ENCODE results near the gene JAM3. TPM values are rescaled to one million over a fixed set of nuclear protein-coding genes. Genes with fewer than 3 reads are reported as not detected.

The JAM3 gene
- total and polyA plus RNA-seq, 9 of the 15 experiments (the other 6 are each of a cell fraction or from before 2014, with no cell fraction given): 0.22 to 0.76 (median 0.40) TPM

DNA sequence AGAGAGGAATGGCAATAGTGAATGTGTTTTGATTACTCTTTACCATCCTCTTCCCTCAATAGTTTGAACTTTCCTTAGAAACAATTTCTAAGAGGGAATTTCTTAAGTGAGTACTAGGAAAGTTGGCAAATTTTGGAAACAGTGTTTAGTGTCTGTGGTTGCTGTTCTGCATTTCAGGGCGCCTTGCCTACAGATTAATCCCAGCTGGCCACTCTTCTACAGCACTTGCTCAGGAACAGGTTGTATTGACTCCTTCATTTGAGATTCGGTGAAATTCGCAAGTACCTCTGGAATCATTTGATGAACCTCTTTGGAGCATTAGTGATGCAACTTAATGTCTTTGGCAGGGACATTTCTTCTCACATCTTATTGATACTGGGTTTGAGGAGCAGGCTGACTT, 28.3 kb downstream of the JAM3 start (continued):
- TF ChIP-seq, protein P1, sequence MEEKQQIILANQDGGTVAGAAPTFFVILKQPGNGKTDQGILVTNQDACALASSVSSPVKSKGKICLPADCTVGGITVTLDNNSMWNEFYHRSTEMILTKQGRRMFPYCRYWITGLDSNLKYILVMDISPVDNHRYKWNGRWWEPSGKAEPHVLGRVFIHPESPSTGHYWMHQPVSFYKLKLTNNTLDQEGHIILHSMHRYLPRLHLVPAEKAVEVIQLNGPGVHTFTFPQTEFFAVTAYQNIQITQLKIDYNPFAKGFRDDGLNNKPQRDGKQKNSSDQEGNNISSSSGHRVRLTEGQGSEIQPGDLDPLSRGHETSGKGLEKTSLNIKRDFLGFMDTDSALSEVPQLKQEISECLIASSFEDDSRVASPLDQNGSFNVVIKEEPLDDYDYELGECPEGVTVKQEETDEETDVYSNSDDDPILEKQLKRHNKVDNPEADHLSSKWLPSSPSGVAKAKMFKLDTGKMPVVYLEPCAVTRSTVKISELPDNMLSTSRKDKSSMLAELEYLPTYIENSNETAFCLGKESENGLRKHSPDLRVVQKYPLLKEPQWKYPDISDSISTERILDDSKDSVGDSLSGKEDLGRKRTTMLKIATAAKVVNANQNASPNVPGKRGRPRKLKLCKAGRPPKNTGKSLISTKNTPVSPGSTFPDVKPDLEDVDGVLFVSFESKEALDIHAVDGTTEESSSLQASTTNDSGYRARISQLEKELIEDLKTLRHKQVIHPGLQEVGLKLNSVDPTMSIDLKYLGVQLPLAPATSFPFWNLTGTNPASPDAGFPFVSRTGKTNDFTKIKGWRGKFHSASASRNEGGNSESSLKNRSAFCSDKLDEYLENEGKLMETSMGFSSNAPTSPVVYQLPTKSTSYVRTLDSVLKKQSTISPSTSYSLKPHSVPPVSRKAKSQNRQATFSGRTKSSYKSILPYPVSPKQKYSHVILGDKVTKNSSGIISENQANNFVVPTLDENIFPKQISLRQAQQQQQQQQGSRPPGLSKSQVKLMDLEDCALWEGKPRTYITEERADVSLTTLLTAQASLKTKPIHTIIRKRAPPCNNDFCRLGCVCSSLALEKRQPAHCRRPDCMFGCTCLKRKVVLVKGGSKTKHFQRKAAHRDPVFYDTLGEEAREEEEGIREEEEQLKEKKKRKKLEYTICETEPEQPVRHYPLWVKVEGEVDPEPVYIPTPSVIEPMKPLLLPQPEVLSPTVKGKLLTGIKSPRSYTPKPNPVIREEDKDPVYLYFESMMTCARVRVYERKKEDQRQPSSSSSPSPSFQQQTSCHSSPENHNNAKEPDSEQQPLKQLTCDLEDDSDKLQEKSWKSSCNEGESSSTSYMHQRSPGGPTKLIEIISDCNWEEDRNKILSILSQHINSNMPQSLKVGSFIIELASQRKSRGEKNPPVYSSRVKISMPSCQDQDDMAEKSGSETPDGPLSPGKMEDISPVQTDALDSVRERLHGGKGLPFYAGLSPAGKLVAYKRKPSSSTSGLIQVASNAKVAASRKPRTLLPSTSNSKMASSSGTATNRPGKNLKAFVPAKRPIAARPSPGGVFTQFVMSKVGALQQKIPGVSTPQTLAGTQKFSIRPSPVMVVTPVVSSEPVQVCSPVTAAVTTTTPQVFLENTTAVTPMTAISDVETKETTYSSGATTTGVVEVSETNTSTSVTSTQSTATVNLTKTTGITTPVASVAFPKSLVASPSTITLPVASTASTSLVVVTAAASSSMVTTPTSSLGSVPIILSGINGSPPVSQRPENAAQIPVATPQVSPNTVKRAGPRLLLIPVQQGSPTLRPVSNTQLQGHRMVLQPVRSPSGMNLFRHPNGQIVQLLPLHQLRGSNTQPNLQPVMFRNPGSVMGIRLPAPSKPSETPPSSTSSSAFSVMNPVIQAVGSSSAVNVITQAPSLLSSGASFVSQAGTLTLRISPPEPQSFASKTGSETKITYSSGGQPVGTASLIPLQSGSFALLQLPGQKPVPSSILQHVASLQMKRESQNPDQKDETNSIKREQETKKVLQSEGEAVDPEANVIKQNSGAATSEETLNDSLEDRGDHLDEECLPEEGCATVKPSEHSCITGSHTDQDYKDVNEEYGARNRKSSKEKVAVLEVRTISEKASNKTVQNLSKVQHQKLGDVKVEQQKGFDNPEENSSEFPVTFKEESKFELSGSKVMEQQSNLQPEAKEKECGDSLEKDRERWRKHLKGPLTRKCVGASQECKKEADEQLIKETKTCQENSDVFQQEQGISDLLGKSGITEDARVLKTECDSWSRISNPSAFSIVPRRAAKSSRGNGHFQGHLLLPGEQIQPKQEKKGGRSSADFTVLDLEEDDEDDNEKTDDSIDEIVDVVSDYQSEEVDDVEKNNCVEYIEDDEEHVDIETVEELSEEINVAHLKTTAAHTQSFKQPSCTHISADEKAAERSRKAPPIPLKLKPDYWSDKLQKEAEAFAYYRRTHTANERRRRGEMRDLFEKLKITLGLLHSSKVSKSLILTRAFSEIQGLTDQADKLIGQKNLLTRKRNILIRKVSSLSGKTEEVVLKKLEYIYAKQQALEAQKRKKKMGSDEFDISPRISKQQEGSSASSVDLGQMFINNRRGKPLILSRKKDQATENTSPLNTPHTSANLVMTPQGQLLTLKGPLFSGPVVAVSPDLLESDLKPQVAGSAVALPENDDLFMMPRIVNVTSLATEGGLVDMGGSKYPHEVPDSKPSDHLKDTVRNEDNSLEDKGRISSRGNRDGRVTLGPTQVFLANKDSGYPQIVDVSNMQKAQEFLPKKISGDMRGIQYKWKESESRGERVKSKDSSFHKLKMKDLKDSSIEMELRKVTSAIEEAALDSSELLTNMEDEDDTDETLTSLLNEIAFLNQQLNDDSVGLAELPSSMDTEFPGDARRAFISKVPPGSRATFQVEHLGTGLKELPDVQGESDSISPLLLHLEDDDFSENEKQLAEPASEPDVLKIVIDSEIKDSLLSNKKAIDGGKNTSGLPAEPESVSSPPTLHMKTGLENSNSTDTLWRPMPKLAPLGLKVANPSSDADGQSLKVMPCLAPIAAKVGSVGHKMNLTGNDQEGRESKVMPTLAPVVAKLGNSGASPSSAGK (IDR thresholded peaks at IDR 0.05): no peak
- TF ChIP-seq CCAR2 (IDR thresholded peaks at IDR 0.05; ENCODE audit: low read depth, low read length): no peak
- no peak for TF ChIP-seq RFX1 (IDR thresholded peaks at IDR 0.05)
- no peak for TF ChIP-seq PML (IDR thresholded peaks at IDR 0.05; ENCODE audit: low read length)
- no peak for TF ChIP-seq CBFB (CRISPR knock-in tag; IDR thresholded peaks at IDR 0.05)
- no peak for TF ChIP-seq TCFL5 (CRISPR knock-in tag; conservative IDR thresholded peaks at IDR 0.05)
- TF ChIP-seq PCBP2 (IDR thresholded peaks at IDR 0.05; ENCODE audit: low read depth, low read length, poor library complexity, severe bottlenecking): no peak
